ENCODE measurements around the gene FMOD.

The FMOD gene

GRCh38 chr1:203351037-203351625 is at the start of gene FMOD:
Gene FMOD, minus strand, starts transcription at chr1:203351122. Its CDS starts 2,852 bp downstream, at chr1:203348270.
- DNase-seq (ENCODE audit: low spot score) = no peak

GRCh38 chr1:203396595-203397194 is 45.8 kb upstream of the FMOD start:
- no peak for DNase-seq (ENCODE audit: low spot score)

GRCh38 chr1:203395751-203396150 is 44.8 kb upstream of the FMOD start:
- no peak for DNase-seq (ENCODE audit: low spot score)

- no peak for DNase-seq (ENCODE audit: low spot score)
Measured at GRCh38 chr1:203390298-203390697, 39.4 kb upstream of the FMOD start.

GRCh38 chr1:203388683-203389082 is 37.8 kb upstream of the FMOD start:
- no peak for DNase-seq (ENCODE audit: low spot score)

- no peak for DNase-seq (ENCODE audit: low spot score)
Measured at GRCh38 chr1:203382026-203382425, 31.1 kb upstream of the FMOD start.

- no peak for DNase-seq (ENCODE audit: low spot score)
Measured at GRCh38 chr1:203381151-203381751, 30.3 kb upstream of the FMOD start.

- DNase-seq (ENCODE audit: low spot score) = no peak
Measured at GRCh38 chr1:203380420-203381150, 29.7 kb upstream of the FMOD start.

- DNase-seq (ENCODE audit: low spot score) = no peak
Measured at GRCh38 chr1:203379825-203380224, 28.9 kb upstream of the FMOD start.

GRCh38 chr1:203378556-203379245 is 27.8 kb upstream of the FMOD start:
- no peak for DNase-seq (ENCODE audit: low spot score)

- no peak for DNase-seq (ENCODE audit: low spot score)
Measured at GRCh38 chr1:203373991-203374390, 23.1 kb upstream of the FMOD start.

- DNase-seq (ENCODE audit: low spot score) = no peak
Measured at GRCh38 chr1:203373002-203373401, 22.1 kb upstream of the FMOD start.

GRCh38 chr1:203371288-203371687 is 20.4 kb upstream of the FMOD start:
- no peak for DNase-seq (ENCODE audit: low spot score)

- DNase-seq (ENCODE audit: low spot score) = no peak
Measured at GRCh38 chr1:203369666-203370065, 18.7 kb upstream of the FMOD start.

- no peak for DNase-seq (ENCODE audit: low spot score)
Measured at GRCh38 chr1:203368624-203369451, 17.9 kb upstream of the FMOD start.

GRCh38 chr1:203367057-203367456 is 16.1 kb upstream of the FMOD start:
- DNase-seq (ENCODE audit: low spot score) = no peak

- DNase-seq (ENCODE audit: low spot score) = no peak
Measured at GRCh38 chr1:203366476-203366875, 15.6 kb upstream of the FMOD start.

- no peak for DNase-seq (ENCODE audit: low spot score)
Measured at GRCh38 chr1:203364806-203365205, 13.9 kb upstream of the FMOD start.

- DNase-seq (ENCODE audit: low spot score) = no peak
Measured at GRCh38 chr1:203364094-203364801, 13.3 kb upstream of the FMOD start.

- DNase-seq (ENCODE audit: low spot score) = no peak
Measured at GRCh38 chr1:203362720-203363025, 11.8 kb upstream of the FMOD start.
